HepG2 (cell line): ENCODE data around the gene SKIDA1. TPM values are rescaled to one million over a fixed set of nuclear protein-coding genes. Genes with fewer than 3 reads are reported as not detected.

Source experiments
- ATAC-seq: fragments of 200-7000 bp; cut with Tn5 transposase; 3 replicates; pipeline ENCODE4 v1.9.1; 2020; ENCODE audit warnings: mild to moderate bottlenecking, moderate library complexity
- BruUV-seq: library from RNA; stranded (reverse); fragments of 400-500 nt; replicated peaks from 2 replicates; lab custom pipeline; 2021; lab: Mats Ljungman, UMichigan
- CTCF ChIA-PET: fragments of 300-600 bp; formaldehyde crosslinking; extraction: SDS; loops from one replicate; lab custom pipeline; 2021; ENCODE audit warnings: low total read pairs, inconsistent platforms, low intra/inter-chr PET ratio; lab: Yijun Ruan, JAX
- POLR2A ChIA-PET: fragments of 350-600 bp; sonication (Branson Sonifier 250); formaldehyde crosslinking; loops from one replicate; lab custom pipeline; 2020; ENCODE audit warnings: antibody characterized with exemption, inconsistent platforms; lab: Yijun Ruan, JAX
- DNase-seq: peaks from one replicate; pipeline ENCODE4 v3.0.0-alpha.2; 2015; ENCODE audit warnings: low spot score
- FAIRE-seq: peaks from 3 replicates; lab custom pipeline; 2011; peaks lifted over from hg19 to GRCh38; lab: Jason Lieb, UNC
- H2AFZ ChIP-seq: one replicate; pipeline ENCODE4 v1.6.1; 2011; ENCODE audit warnings: low read length, inconsistent platforms
- H3K27ac ChIP-seq: fragments of 300-600 bp; 3 replicates; pipeline ENCODE4 v1.8.0; 2011; ENCODE audit warnings: mixed run types, mild to moderate bottlenecking, mixed read lengths, low read length, inconsistent platforms; ENCODE audit not compliant: insufficient read depth; ENCODE audit errors: extremely low read length
- H3K27me3 ChIP-seq, 2 experiments: fragments of 200-600 bp in 1 of 2; 2 replicates in 1 of 2; 3 replicates in 1 of 2; pipeline versions ENCODE4 v1.6.0 to v1.8.0; 2011; ENCODE audit warnings: low read length in 2 of 2, mild to moderate bottlenecking in 2 of 2, moderate library complexity in 2 of 2, inconsistent platforms in 1 of 2; ENCODE audit not compliant: insufficient read depth in 2 of 2, control insufficient read depth in 1 of 2
- H3K36me3 ChIP-seq, 2 experiments: fragments of 200-600 bp in 1 of 2; replicated peaks in 1 of 2; 2 replicates in 1 of 2; 3 replicates in 1 of 2; pipeline versions ENCODE4 v1.5.1 to v1.8.0; 2011; ENCODE audit warnings: low read length in 2 of 2, inconsistent platforms in 1 of 2; ENCODE audit not compliant: insufficient read depth in 2 of 2, control insufficient read depth in 1 of 2
- H3K4me1 ChIP-seq: 2 replicates; pipeline ENCODE4 v1.5.1; 2012; ENCODE audit warnings: low read length, inconsistent platforms; ENCODE audit not compliant: insufficient read depth
- H3K4me2 ChIP-seq: 2 replicates; pipeline ENCODE4 v1.6.0; 2011; ENCODE audit warnings: low read depth, low read length, inconsistent platforms
- H3K4me3 ChIP-seq, 3 experiments: fragments of 200-600 bp in 1 of 3; sonication (generic), shearing (Covaris generic) in 1 of 3; replicated peaks in 1 of 3; 2 replicates each; pipeline ENCODE4 v1.5.1; 2011 to 2016; ENCODE audit warnings: low read length in 3 of 3, inconsistent platforms in 2 of 3, low read depth in 2 of 3, mild to moderate bottlenecking in 2 of 3, control low read depth in 1 of 3, mixed read lengths in 1 of 3; ENCODE audit not compliant: insufficient read depth in 1 of 3
- H3K79me2 ChIP-seq: one replicate; pipeline ENCODE4 v1.6.1; 2011; ENCODE audit warnings: low read length, inconsistent platforms; ENCODE audit not compliant: insufficient read depth
- H3K9ac ChIP-seq: 2 replicates; pipeline ENCODE4 v1.6.0; 2011; ENCODE audit warnings: mild to moderate bottlenecking, low read depth, low read length, inconsistent platforms; ENCODE audit not compliant: insufficient read depth
- H3K9me3 ChIP-seq: 2 replicates; pipeline ENCODE4 v1.5.1; 2012; ENCODE audit warnings: mild to moderate bottlenecking, low read length
- H4K20me1 ChIP-seq: 2 replicates; pipeline ENCODE4 v1.6.0; 2011; ENCODE audit warnings: inconsistent platforms, mild to moderate bottlenecking, low read length, moderate library complexity; ENCODE audit not compliant: insufficient read depth
- BCL3 ChIP-seq: sonication (generic); formaldehyde crosslinking; IDR thresholded peaks from 2 replicates; pipeline ENCODE4 v1.5.1; 2020; ENCODE audit warnings: mild to moderate bottlenecking, missing genetic modification reagents, moderate library complexity
- CBX1 ChIP-seq: IDR thresholded peaks from one replicate; pipeline ENCODE4 v1.6.1; 2016; ENCODE audit warnings: antibody characterized with exemption, low read depth
- FUBP1 ChIP-seq: sonication (generic); formaldehyde crosslinking; IDR thresholded peaks from 2 replicates; pipeline ENCODE4 v1.5.1; 2020; ENCODE audit warnings: missing genetic modification reagents, mild to moderate bottlenecking, borderline replicate concordance
- IRF9 ChIP-seq: sonication (generic); formaldehyde crosslinking; IDR thresholded peaks from 2 replicates; pipeline ENCODE4 v1.8.0; 2022; ENCODE audit warnings: missing genetic modification reagents, mild to moderate bottlenecking, borderline replicate concordance
- LBX2 ChIP-seq: sonication (generic); formaldehyde crosslinking; IDR thresholded peaks from 2 replicates; pipeline ENCODE4 v1.5.0; 2020; ENCODE audit warnings: missing genetic modification reagents, mild to moderate bottlenecking, borderline replicate concordance
- MTF1 ChIP-seq: sonication (generic); formaldehyde crosslinking; IDR thresholded peaks from 2 replicates; pipeline ENCODE4 v1.5.0; 2020; ENCODE audit warnings: missing genetic modification reagents
- NFE2 ChIP-seq: sonication (generic); formaldehyde crosslinking; IDR thresholded peaks from 2 replicates; pipeline ENCODE4 v1.4.0; 2020; ENCODE audit warnings: missing genetic modification reagents
- NR2C2 ChIP-seq: sonication (generic); formaldehyde crosslinking; IDR thresholded peaks from 2 replicates; pipeline ENCODE4 v1.4.0; 2020; ENCODE audit warnings: missing genetic modification reagents, mild to moderate bottlenecking, moderate library complexity, borderline replicate concordance
- PLRG1 ChIP-seq: fragments of 450-650 bp; conservative IDR thresholded peaks from 2 replicates; pipeline ENCODE4 v1.6.1; 2016
- TBX3 ChIP-seq: fragments of 450-650 bp; IDR thresholded peaks from 2 replicates; pipeline ENCODE4 v1.6.1; 2017; ENCODE audit warnings: antibody characterized with exemption, mild to moderate bottlenecking, inconsistent platforms, borderline replicate concordance
- ZBTB34 ChIP-seq: sonication (generic); formaldehyde crosslinking; IDR thresholded peaks from 2 replicates; pipeline ENCODE4 v1.8.0; 2022; ENCODE audit warnings: mild to moderate bottlenecking, missing genetic modification reagents
- ZNF777 ChIP-seq: sonication (generic); formaldehyde crosslinking; IDR thresholded peaks from 2 replicates; pipeline ENCODE4 v1.4.0; 2020; ENCODE audit warnings: missing genetic modification reagents
- ZSCAN25 ChIP-seq: sonication (generic); formaldehyde crosslinking; IDR thresholded peaks from 2 replicates; pipeline ENCODE4 v1.8.0; 2022; ENCODE audit warnings: mild to moderate bottlenecking, missing genetic modification reagents
- WGBS: methylation state at CpG from one replicate; pipeline ENCODE4 v1.1.6; 2017; ENCODE audit warnings: low lambda C conversion rate; 5-methylcytosine and 5-hydroxymethylcytosine counted together
- in situ Hi-C: cut with HindIII; loops from 2 replicates; pipeline ENCODE4 v1.10.0; 2017; ENCODE audit warnings: low pct_unique_long_range_greater_than_20kb; ENCODE audit not compliant: extremely low pct_ligation_motif_present
- intact Hi-C: fragments of 100-400 bp; cut with micrococcal nuclease; formaldehyde crosslinking; loops from one replicate; pipeline ENCODE4 v1.10.0; 2022; ENCODE audit not compliant: unreplicated experiment
- polyA plus RNA-seq, 8 experiments: library from polyadenylated mRNA; depleted of rRNA in 3 of 8; stranded (reverse) in 7 of 8; unstranded in 1 of 8; fragments of >200 nt; fragmentation: Illumina TruSeq in 4 of 8; extraction: Trizol in 4 of 8; gene quantifications; 2 replicates each; pipeline versions ENCODE4 v1.2.1 to v1.2.3, GENCODE V29; 2011 to 2016; ENCODE audit warnings: low read depth in 4 of 8, missing spikeins in 1 of 8, mixed read lengths in 1 of 8; ENCODE audit not compliant: insufficient read depth in 1 of 8
- total RNA-seq, 5 experiments: library from RNA; depleted of rRNA; stranded (reverse); fragments of >200 nt; fragmentation: Illumina TruSeq; extraction: Trizol; gene quantifications; 2 replicates each; pipeline ENCODE4 v1.2.3, GENCODE V29; 2016; ENCODE audit warnings: low read depth in 1 of 5

The SKIDA1 gene
- total and polyA plus RNA-seq, 2 of the 13 experiments (the other 11 are each of a cell fraction or from before 2014, with no cell fraction given): 0.73 to 1.5 TPM

- Histone ChIP-seq H3K9me3 (no peaks in the 10 kb centered on the region), H3K4me2 (no peak overlapping the region), H4K20me1 (no peaks in the 10 kb centered on the region), H3K79me2 (peaks cover 2% of the 10 kb centered on the region), H3K4me3 (no peak overlapping the region), H3K4me1 (peaks cover 48% of the 10 kb centered on the region), H3K27me3 (no peaks in the 10 kb centered on the region; a peak in 1 of 5 replicates), H3K36me3 (no peaks in the 10 kb centered on the region), H3K9ac (no peak overlapping the region), H3K27ac (no peak overlapping the region), H2AFZ (no peak overlapping the region)
- ATAC-seq: no peak
- BruUV-seq: no TSS peak
- 87% methylated on average over 8 of the region's 8 CpGs for WGBS
- TF ChIP-seq PLRG1 (no peak), TBX3 (no peak), CBX1 (no peak), IRF9 (CRISPR knock-in tag) (no peak), ZSCAN25 (CRISPR knock-in tag) (no peak), BCL3 (CRISPR knock-in tag) (no peak), LBX2 (CRISPR knock-in tag) (no peak), NFE2 (CRISPR knock-in tag) (no peak), ZBTB34 (CRISPR knock-in tag) (no peak), MTF1 (CRISPR knock-in tag) (no peak), NR2C2 (CRISPR knock-in tag) (no peak), FUBP1 (CRISPR knock-in tag) (no peak), ZNF777 (CRISPR knock-in tag) (no peak)
- no peak for FAIRE-seq
- CTCF ChIA-PET: no interaction called here
- intact Hi-C loops: no loop called here
- in situ Hi-C loops: loop anchor here (25.0 kb wide), 1 partner anchor 791 kb away; the partner anchor contains the start of genes BMI1 and COMMD3
- DNase-seq: no peak
- POLR2A ChIA-PET: interaction anchor here (1.3 kb wide), 1 partner anchor 24 kb away, joined by 4 read pairs; no protein-coding TSS in a partner anchor
Measured at GRCh38 chr10:21520949-21521348, 4.5 kb downstream of the SKIDA1 start.
